Amniotic stem cell (primary cell): Measurements from ENCODE around the gene FAM120B.

Source experiments
- DNase-seq: peaks from one replicate; lab custom pipeline; 2025; lab: John Stamatoyannopoulos, UW

FAM120B gene

DNA sequence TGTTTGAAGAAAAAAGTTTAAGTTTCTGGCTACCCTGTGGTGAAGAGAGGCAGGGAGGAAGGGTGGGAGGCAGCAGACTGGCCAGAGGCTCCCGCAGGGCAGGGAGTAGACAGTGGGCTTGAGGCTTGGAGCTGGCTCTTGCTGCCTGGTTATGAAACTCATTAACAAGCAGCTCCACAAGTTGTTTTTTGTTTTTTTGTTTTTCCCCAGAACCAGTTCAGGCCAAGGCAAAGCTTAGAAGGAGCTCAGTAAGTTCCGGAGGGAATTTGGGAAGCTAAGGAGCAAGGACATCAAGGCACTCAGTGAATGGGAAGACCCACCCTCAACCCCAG, 19.7 kb upstream of the FAM120B start:
- DNase-seq = no peak

DNA sequence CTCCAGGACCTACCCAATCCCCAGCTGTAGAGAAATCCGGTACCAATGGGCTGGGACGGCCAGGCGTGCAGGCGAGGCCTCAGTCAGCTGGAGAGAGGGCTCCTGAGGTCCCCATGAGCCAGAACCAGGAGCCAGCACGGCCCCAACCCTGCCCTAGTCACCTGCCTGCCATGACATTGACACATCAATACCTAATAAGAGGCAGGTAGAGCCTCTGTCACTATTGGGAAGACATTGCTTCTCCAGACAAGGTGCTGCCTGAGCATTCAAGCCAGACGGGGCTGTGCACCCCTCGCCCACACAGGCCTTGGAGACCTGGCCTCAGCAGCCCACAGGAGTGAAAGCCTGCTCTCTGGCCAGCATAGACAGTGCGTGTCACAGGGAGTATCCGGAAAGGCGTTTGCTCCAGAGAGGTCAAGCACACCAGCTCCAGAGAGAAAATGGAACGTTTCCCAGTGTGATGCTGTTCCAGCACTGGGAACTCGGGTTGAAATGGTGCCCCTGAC, 19.1 kb upstream of the FAM120B start:
- no peak for DNase-seq

DNA sequence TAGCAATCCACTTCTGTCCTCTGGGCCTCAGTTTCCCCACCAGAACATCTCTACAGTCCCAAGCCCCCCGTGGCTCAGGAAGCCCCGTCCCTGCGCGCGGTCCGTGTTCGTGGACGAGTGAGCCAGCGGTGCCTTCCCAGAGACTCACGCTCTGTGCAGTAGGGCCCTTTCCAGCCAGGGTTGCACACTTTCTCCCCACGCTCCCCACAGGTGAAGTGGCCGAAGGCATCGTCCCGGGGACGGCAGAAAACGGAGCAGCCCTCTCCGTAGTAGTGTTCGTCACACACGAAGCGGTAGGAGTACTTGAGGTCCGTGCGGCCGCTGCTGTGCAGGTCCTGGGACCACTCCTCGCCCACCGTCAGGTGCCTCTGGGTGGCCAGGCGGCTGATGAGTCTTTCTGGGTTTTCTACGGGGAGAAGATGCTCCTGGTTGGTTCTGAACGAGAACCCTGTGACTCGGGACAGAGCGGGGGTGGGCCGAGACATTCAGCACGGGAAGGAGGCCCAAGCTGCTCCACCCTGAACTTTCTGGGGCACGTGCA, 18.4 kb upstream of the FAM120B start:
- DNase-seq = no peak

DNA sequence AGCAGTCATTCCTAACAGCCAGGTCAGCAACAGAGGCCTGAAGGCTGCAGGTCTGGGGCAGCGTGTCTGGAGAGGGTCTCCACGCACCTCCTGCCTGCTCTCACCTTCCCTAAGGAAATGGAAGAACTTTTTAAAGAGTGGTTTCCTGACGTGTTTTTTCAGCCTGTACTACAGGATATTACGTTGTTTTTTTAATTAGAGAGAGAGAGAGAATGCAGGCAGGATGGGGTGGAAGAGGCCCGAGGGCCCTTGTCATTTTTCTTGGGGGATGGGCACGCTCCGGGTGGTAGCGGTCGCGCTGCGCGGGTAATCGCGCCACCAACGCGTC, 17.7 kb upstream of the FAM120B start:
- no peak for DNase-seq

DNA sequence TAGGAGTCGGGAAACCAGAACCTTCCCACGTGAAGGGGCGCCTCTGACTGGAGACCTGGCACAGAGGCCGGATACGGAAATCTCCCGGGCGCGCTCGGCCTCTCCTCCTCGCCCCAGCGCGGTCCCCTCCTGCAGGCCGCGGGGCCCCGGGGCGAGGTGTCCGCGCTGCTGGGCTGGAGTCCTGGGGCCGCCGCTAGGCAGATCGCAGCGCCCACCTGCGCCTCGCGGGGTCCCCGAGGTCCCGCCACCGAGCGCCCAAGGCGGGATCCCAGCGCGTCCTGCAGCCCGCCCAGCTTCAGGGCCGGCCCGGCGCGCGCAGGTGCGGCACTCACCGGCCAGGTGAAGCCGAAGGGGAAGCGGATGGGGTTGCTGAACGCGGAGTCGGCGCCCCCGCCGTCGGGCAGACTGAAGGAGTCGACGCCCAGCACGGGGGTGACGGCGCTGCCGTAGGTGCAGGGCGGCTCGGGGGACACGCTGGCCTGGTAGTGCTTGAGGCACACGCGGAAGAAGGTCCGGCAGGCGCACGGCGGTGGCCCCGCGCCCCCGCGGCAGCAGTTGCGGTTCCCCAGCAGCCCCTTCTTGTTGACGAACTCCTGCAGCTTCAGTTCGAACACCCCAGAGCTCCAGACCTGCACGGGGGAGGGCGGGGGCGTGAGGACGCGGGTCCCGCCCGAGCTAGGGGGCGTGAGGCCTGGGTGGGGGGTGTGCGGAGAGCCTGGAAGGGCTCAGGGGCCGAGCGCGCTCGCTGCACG, 17.2 kb upstream of the FAM120B start:
- DNase-seq = no peak

DNA sequence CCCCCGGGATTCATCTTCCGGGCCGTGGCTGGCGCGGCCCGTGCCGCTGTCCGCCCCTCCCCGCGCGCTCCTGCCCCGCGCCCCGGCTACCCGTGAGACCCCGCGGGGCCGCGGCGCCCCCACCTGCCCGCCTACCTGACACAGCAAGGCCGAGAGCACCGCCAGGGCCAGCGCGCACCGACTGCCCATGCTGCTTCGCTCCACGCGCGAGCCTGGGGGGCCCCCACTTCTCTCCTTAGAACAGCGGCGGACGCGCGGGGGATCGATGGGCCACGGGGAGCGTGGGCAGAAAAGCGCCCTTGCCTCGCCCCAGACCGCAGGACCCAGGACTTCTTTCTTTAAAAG, 16.6 kb upstream of the FAM120B start:
- DNase-seq = no peak

DNA sequence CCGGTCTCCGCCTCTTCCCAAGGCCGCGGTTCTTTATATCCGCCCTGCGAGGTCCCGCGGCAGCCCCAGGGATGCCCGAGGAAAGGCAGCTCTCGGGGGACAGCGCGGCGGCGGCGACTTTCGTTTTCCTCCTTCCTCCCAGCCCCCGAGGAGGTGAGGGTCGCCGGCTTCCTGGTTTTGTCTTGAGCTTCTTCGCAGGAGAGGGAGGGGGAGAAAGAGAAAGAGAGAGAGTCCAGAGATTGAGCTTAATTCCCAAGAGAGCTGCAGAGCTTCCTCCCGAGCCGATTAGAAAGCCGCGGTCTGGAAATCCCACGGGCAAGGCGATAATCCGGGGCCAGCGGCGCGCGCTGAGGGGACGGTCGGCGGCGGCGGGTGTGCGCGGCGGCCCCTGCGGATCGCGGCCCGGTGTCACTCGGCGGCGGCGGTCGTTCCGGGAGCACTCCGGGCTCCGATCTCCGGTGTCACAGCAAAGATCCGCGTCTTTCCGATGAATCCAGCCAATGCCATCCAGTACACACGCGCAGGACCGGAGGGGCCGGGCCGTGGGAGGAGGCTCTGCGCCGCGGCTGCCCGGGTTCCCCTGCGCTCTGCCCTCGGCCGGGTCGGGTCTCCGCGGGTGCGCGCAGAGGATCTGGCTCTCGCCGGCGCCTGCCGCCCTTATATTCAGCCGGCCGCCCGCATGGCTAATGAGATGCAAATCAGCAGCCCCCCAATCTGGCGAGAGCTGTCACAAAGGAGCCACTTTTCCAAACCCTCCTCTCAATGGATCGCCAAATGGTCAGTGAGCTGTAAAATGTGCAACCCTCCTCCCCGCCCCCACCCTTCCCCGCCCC, 16.0 kb upstream of the FAM120B start, which contains the start of gene DLL1:
Gene DLL1 (minus strand): TSS at position 783 of the 833 bp plus-strand sequence. CDS start 939 bp downstream, outside the sequence.
- DNase-seq = no peak

DNA sequence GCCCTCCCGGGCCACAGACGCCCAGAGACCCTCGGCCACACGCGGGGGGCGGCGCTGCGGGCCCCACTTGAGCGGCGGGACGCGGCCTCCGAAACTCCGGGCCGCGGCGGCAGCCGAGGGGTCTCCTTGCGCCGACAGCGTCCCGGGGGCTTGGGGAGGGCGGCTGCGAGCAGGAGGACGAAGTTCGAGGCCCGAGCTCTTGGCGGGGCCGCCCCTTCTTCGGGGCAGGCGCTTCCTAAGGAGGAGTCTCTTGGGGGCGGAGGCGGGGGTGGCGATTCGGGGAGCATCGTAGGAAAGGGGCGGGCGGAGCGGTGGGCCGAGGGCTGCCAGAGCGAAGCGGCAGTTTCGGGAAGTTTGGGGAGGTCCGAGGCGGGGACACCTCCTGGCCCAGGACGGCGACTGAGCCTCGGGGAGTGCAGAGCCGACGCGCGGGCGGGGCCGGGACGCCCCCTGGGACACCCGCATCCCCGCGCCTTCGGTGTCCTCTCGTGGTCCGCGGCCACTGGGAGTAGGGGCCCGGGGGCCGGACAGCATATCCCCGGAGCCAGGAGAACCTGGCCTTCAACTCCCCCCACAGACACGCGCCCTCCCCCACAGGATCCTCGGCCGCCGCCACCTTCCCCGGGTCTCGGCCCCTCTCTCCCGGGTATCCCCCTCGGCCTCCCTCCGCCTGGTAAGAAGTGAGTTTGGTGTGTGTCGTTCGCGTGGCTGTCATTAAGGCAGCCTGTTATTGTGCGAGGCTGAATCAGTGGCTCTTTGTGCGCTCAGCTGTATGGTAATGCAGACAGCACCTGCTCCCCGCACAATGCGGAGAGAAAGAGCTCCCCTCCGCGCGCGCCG, 15.1 kb upstream of the FAM120B start:
- DNase-seq = no peak

DNA sequence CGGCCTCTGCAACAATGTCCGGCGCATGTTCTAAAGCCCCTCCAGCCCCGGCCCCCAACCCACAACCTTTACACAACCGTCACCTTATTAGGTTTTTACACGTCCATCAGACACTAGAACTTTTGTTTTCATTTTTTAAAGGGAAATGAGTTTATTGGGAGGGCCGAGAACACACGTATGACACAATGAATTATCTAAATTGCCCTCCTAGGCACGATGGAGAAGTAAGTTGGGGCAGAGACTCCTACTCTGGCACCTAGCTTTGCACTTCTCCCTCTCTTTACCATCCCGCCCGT, 14.5 kb upstream of the FAM120B start:
- DNase-seq = no peak

DNA sequence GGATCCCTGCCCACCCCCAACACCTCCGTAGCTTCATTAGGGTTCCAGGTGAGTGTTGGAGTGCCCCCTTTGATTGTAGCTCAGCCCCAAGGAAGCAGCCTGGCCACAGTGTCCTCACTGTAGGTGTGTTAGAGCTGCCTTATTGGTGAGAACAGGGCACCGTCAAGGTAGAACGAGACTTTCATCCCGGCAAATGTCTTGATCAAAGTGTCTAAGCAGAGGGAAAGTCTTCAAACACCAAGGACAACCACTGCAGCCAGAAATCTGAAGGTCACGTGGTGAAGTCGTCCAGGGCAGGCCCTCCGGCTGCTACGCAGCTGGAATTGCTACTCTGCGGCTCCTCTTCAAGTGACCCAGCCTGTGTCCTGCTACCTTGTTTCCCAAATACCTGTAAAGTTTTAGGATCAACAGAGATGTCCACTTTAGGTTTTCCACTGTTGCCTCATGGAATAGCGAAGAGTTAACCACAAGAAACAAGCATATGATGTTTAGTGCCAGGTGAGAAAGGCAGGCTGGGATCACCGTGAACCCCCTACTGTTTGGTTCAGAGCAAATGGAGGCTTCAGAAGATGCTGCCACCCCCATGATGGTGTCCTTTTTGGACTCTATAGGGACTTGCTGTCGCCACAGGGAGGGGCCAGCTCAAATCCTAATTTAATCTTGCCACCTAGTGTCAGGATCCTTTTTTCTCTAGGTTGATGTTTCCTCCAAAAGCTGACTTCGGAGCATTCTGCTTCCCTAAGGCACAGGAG, 14.0 kb upstream of the FAM120B start:
- no peak for DNase-seq

DNA sequence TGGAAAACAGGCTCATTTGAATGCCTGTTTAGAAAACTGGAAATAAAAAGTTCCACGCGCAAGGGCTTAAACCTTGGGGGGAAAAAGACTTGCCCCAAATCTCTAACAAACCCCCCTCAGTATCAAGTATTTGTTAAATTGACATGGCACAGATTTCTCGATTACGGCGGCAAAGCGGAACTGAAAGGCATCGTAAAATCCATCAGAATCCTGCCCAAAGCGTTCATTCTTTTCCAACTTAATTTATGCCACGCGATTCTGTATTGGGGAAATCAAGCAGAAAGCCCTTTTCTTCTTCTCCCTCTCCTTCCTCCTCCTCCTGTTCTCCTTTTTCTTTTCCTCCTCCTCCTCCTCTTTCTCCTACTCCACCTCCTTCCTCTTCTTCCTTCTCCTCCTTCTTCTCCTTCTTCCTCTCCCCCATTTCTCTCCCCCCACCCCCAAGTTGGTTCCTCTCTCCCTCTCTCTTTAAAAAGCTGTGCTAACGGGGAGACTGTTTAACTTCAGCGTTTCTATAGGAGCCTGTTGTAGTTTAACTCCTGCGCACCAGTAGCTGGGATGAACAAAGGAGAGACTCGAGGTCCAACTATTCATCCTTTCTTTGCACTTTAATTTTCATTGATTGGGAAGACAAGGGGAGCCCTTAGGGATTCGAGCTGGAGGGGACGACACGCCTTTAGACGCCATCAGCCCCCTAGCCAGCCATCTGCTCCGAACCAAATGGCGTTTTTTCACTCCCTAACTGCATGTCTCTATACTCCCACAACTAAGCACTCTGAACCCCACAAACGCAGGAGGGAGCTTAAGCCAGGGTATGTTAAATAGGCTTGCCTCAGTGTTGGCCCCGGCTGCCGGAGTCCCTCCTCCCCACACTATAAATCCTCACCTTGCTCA, 13.0 kb upstream of the FAM120B start:
- no peak for DNase-seq

DNA sequence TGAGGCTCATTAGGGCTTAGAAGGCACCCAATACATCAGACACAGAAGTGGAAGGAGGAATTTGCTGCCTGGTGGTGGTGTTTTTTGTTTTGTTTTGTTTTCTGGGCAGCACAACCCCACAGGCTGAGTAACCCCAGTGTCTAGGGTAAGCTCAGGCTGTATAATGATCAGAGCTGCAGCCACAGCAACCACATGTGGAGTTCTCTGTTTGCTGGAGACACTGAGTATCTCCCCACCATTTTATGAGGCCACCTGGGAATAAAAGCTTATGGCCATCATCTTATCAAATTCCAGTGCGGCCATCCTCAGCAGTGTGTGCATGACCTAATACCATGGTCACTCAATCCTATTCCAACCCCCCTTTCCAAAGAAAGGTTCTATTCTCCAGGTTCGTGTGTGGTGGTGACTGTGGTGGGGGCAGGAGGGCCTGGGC, 12.2 kb upstream of the FAM120B start:
- DNase-seq = no peak

DNA sequence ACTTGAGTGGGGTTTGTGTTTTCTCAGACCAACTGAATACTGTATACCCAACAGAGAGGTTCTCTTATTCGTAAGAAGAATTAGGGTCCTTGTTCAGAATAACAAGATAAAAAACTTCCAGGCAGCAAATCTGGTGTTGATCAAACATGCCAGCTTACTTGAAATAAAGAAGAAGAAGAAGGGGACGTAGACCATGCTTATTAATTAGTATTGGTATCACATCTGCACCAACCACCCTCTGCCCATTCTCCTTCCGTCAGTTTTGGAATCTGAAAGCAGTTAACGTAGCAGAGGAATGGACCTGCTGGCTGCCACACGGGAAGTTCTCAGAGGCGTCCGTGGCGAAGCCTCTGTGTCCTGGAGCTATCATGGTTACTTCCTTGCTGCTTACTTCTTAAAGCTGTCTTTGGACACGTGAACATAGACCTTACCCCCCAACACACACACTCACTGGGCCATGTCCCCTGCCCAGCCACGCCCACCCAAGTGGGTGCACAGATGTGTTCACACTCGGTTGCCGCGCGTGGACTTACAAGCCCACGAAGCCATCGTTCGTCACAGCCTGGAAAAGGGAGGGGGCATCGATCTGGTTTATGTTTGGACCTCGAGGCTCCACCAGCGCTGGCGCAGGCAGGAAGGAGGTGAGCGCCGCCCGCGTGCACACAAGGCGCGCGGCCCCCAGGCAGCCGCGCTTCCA, 11.6 kb upstream of the FAM120B start:
- DNase-seq = no peak

DNA sequence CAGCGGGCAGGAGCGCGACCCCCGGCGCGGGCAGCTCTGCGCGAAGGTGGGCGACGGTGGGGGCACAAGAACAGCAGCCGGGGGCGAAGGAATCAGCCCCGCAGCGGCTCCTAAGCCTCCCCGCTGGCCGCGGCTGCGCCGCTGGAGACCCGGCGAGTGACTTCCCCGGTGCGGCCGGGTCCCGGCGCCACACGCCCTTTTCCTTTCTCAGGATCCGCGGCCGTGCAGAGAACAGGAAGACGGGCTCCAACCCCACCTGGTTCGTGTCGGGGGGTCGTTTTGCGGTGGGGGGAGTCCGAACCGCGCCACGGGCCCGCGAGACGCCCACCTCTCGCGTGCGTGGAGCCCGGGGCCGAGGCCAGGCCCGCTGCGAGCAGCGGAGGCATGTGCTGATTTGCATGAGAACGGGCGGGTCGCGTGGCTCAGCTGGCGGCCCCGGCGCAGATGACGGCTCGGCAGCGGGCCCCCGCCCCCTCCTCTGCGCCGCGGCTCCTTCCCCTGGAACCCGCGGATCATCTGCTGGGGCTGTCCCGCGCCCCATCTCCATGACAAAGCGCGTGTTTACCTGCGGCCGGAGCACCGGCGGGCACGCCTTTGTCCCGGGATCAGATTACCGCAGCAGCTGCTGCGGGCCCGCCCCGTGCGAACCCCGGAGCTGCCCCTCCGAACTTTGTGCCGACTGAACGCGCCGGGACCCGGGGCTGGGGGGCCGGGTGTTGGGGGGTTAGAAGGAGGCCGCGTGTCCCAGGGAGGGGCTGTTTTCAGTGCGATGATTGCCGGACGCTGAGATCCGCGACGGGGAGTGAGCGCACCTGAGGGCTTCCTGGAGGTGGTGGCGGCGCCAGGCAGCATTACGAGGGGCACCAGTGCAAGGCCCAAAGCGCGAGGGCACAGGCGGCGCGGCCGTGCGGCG, 10.8 kb upstream of the FAM120B start:
- DNase-seq = no peak

DNA sequence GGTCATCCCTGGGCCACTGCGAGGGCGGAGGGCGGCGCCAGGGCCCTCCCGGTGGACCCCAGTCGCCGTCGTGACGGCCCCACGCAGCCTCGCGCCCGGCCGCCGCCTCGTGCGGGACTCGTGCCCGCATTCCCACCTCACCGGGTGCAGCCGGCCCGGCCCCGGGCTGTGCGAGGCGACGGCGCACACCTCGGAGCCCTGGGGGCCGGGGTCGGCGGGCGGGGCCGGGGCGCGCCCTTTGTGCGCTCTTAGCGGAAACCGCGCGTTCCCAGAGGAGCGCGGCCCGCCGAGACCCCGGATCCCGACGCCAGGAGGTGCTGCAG, 10.2 kb upstream of the FAM120B start:
- no peak for DNase-seq

DNA sequence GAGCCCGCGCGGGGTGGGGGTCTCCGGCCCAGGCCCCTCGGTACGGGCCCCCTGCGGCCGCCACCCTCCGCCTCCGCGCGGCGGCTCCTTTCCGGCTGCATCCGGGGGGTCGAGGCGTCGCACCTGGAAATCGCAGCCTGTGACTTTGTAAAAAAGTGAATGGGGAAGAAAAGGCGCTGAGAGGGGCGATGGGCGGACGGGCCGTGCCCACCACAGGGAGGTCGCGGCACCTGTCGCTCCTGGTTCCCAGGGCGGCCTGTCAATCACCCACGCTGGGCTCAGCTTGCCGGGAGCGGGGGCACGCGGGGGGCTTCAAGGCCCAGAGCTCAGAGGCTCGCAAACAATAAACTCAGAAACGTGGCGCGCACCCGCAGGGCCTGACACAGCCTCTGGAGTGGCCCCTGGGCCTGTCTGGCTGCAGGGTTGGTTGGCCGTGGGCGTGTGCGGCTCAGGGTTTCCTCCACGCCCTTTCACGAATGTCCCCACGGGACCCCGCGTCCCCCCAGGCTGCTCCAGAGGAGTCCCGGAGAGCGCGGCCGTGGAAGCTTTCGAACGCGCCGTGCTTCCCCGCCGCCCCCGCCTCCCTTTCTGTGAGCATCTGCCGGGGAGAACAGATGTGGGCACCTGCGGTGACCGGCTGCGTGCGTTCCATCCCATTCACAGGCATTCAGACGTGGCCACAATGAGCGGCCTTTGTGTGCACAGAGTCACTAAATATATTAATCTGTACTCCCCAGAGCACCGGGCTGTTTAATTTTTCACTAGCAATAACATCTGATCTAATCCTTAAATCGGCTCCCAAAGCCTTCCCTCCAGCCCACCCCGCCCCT, 9.6 kb upstream of the FAM120B start:
- no peak for DNase-seq

DNA sequence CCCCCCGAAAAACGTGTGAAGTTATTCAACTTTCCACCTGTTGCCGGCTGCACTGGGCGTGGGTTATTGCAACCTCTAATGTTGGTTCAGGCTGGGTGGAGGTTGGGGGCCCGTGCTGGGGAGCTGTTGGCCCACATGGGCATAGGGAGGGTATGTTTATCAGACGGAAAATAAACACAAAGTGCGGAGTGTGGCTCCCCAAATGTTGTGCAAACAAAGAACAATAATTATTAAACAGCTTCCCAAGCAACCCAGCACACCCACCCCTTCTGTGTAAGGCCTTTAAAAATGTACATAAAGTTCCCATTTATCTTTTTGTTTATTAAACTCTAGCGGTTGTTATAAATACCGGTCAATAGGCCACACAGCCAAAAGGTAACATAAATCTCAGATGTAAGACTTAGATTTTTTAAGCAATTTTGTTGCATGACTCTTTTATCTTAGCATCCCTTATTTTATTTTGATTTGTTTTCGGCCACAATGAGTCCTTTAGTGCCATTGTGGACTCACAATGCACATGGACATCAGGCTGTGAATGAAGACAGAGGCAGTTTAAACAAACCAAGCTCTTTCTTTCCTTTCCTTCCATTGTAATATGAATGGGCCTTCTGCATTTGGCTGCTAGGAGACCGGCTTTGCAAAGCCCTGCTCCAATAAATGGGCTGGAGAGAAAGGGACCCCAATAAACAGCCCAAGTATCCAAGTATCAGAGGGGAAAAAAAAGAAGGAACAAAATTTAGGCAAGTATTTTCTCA, 8.8 kb upstream of the FAM120B start:
- DNase-seq = no peak

DNA sequence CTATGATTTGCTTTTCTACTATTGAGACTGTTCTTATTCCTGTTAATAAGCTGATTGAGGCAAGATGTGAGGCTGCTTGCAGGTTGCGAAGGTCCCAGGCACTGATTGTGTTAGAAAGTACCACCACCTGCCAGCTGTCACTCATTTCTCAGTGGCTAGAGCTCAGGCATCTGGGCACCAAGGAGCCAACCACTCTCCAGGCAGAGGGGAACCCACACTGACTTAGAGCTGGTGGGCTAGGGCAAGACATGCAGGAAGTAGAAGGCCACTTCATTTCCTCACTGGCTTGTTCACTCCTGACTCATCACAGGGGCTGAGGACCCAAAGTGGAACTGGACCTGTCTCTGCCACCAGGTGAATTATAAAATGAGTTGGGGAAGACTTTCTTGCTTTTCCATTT, 7.9 kb upstream of the FAM120B start:
- no peak for DNase-seq
